DMS 273 (cell line): Measurements from ENCODE around the gene TCP11L2.
"Not testable (repeated sequence)": the region's sequence is repeated elsewhere in the genome, so short reads cannot be mapped to it uniquely, and the experiment has no call there.

Experiments
- DNase-seq: peaks from one replicate; lab custom pipeline; 2025; ENCODE audit not compliant: unreplicated experiment; lab: John Stamatoyannopoulos, UW

TCP11L2 gene

GRCh38 chr12:106284358-106285105, 18.0 kb upstream of the TCP11L2 start:
- peak; percentile 31 for DNase-seq

GRCh38 chr12:106285982-106286381, 16.6 kb upstream of the TCP11L2 start:
- DNase-seq = no peak

GRCh38 chr12:106286576-106287162, 15.9 kb upstream of the TCP11L2 start:
- DNase-seq = not testable (repeated sequence)

- no peak for DNase-seq
Measured at GRCh38 chr12:106287364-106287763, 15.2 kb upstream of the TCP11L2 start.

- no peak for DNase-seq
Measured at GRCh38 chr12:106288101-106288493, 14.4 kb upstream of the TCP11L2 start.

- DNase-seq = no peak
Measured at GRCh38 chr12:106288494-106289195, 13.9 kb upstream of the TCP11L2 start.

GRCh38 chr12:106289196-106289681, 13.3 kb upstream of the TCP11L2 start:
- no peak for DNase-seq

- no peak for DNase-seq
Measured at GRCh38 chr12:106290666-106291065, 11.9 kb upstream of the TCP11L2 start.

- no peak for DNase-seq
Measured at GRCh38 chr12:106291342-106291741, 11.2 kb upstream of the TCP11L2 start.

GRCh38 chr12:106292339-106292738, 10.2 kb upstream of the TCP11L2 start:
- DNase-seq = no peak

GRCh38 chr12:106296179-106296877, 6.2 kb upstream of the TCP11L2 start:
- no peak for DNase-seq

- DNase-seq = no peak
Measured at GRCh38 chr12:106297075-106297474, 5.5 kb upstream of the TCP11L2 start.

GRCh38 chr12:106297681-106298080, 4.9 kb upstream of the TCP11L2 start:
- no peak for DNase-seq

GRCh38 chr12:106299202-106299774, 3.2 kb upstream of the TCP11L2 start:
- DNase-seq = no peak

GRCh38 chr12:106300761-106301160, 1.8 kb upstream of the TCP11L2 start:
- DNase-seq = no peak

GRCh38 chr12:106301241-106301610, 1.3 kb upstream of the TCP11L2 start:
- DNase-seq = no peak

GRCh38 chr12:106301611-106302321, 767 bp upstream of the TCP11L2 start:
- DNase-seq = peak; percentile 95

GRCh38 chr12:106303202-106303820, 778 bp downstream of the TCP11L2 start:
- DNase-seq = peak; percentile 83

- DNase-seq = peak; percentile 10
Measured at GRCh38 chr12:106304001-106304421, 1.5 kb downstream of the TCP11L2 start.

GRCh38 chr12:106304797-106305196, 2.3 kb downstream of the TCP11L2 start:
- DNase-seq = no peak
